Measurements from ENCODE around the gene ABTB2.
"Not testable (repeated sequence)": the region's sequence is repeated elsewhere in the genome, so short reads cannot be mapped to it uniquely, and the experiment has no call there.

Gene ABTB2

GRCh38 chr11:34252651-34253050 lies 105.2 kb downstream of the ABTB2 start:
- POLR2A ChIA-PET, result no interaction called here
- TF ChIP-seq CTCF (IDR thresholded peaks at IDR 0.05; ENCODE audit: control extremely low read depth, extremely low read depth, low read depth, missing control alignments), result no peak
- CTCF ChIA-PET, result interaction anchor here (1.2 to 1.3 kb wide), 2 partner anchors 17 to 423 kb away, joined by 3 read pairs; no protein-coding TSS in a partner anchor
- DNase-seq (ENCODE audit: extremely low spot score), result no peak

- no peak for DNase-seq (ENCODE audit: extremely low spot score)
- POLR2A ChIA-PET, result no interaction called here
- no peak for TF ChIP-seq CTCF (IDR thresholded peaks at IDR 0.05; ENCODE audit: control extremely low read depth, extremely low read depth, low read depth, missing control alignments)
- CTCF ChIA-PET, result interaction anchor here (1.0 to 4.3 kb wide), 5 partner anchors 8 to 423 kb away, joined by 3 to 27 read pairs (median 6); no protein-coding TSS in a partner anchor
Measured at GRCh38 chr11:34252015-34252414, 105.8 kb downstream of the ABTB2 start.

- no peak for TF ChIP-seq CTCF (IDR thresholded peaks at IDR 0.05; ENCODE audit: control extremely low read depth, extremely low read depth, low read depth, missing control alignments)
- ChIA-PET CTCF (interaction anchor here (1.0 to 4.3 kb wide), 5 partner anchors 8 to 422 kb away, joined by 3 to 27 read pairs (median 6); no protein-coding TSS in a partner anchor), POLR2A (no interaction called here)
- no peak for DNase-seq (ENCODE audit: extremely low spot score)
Measured at GRCh38 chr11:34251589-34251980, 106.2 kb downstream of the ABTB2 start.

- TF ChIP-seq CTCF (IDR thresholded peaks at IDR 0.05; ENCODE audit: control extremely low read depth, extremely low read depth, low read depth, missing control alignments), result no peak
- DNase-seq (ENCODE audit: extremely low spot score), result peak; percentile 56
- POLR2A ChIA-PET, result no interaction called here
- CTCF ChIA-PET, result interaction anchor here (0.7 to 4.3 kb wide), 9 partner anchors 9 to 421 kb away, joined by 3 to 27 read pairs (median 4); no protein-coding TSS in a partner anchor
Measured at GRCh38 chr11:34250732-34251588, 106.8 kb downstream of the ABTB2 start.

- TF ChIP-seq CTCF (IDR thresholded peaks at IDR 0.05; ENCODE audit: control extremely low read depth, extremely low read depth, low read depth, missing control alignments), result no peak
- ChIA-PET CTCF (interaction anchor here (1.2 to 4.3 kb wide), 7 partner anchors 10 to 96 kb away, joined by 3 to 27 read pairs (median 6); no protein-coding TSS in a partner anchor), POLR2A (no interaction called here)
- no peak for DNase-seq (ENCODE audit: extremely low spot score)
Measured at GRCh38 chr11:34250211-34250610, 107.6 kb downstream of the ABTB2 start.

GRCh38 chr11:34249439-34249838 lies 108.4 kb downstream of the ABTB2 start:
- no peak for TF ChIP-seq CTCF (IDR thresholded peaks at IDR 0.05; ENCODE audit: control extremely low read depth, extremely low read depth, low read depth, missing control alignments)
- DNase-seq (ENCODE audit: extremely low spot score), result no peak
- ChIA-PET POLR2A (interaction anchor here (0.7 kb wide), 1 partner anchor 15 kb away, joined by 5 read pairs; no protein-coding TSS in a partner anchor), CTCF (interaction anchor here (1.0 to 4.3 kb wide), 7 partner anchors 11 to 75 kb away, joined by 3 to 27 read pairs (median 6); no protein-coding TSS in a partner anchor)

GRCh38 chr11:34246511-34246910 lies 111.3 kb downstream of the ABTB2 start:
- DNase-seq (ENCODE audit: extremely low spot score); POLR2A ChIA-PET: not testable (repeated sequence)
- CTCF ChIA-PET, result interaction anchor here (1.0 to 2.1 kb wide), 4 partner anchors 64 to 72 kb away, joined by 3 to 14 read pairs (median 4); no protein-coding TSS in a partner anchor
